Activated CD8-positive, alpha-beta memory T cell treated with anti-CD3 and anti-CD28 coated beads for 4 hours (primary cell): Measurements from ENCODE around the gene COL6A3.
"Not testable (repeated sequence)": the region's sequence is repeated elsewhere in the genome, so short reads cannot be mapped to it uniquely, and the experiment has no call there.

Experiments used
- DNase-seq, 2 donors: peaks; one replicate each; pipeline ENCODE4 v3.0.0-alpha.2; 2020; ENCODE audit warnings: low read depth in 2 of 2

Gene COL6A3

DNA sequence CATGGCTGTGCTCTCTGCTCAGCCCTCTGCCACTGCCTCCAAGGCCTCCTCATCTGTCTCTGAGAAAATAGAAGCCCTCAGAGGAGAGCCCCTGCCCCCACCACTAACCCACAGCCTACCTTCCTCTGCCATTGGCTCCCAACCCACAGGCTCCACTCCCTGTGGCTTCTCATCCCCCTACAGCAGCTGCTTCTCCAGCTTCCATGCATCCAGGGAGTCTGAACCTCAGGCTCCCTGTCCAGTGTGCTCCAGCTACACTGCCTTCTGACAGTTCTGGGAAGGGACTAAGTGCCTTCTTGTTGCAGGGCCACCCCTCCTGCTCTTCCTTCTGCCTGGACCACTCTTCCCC lies 29.3 kb downstream of the COL6A3 start:
- no peak for DNase-seq

GRCh38 chr2:237383991-237384671 lies 29.8 kb downstream of the COL6A3 start:
- no peak for DNase-seq

DNA sequence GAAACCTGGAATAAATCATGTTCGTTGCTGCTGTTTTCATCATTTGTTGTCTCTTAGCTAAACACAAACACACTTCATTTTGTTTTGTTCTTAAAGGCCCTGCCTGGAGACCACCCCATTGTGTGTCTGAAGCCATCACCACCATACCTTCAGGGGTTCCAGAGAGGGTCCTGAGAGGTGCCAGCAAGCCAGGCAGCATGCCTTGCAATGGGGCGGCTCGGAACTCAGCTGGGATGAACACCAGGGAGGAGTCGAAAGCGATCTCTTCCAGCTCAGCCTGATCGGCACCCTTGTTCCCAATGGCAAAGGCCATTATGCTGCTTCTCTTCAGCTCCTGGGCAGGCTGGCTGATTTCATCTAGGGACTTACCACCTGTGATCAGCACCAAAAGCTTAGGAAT lies 33.2 kb downstream of the COL6A3 start:
- no peak for DNase-seq

- DNase-seq = no peak
Observed at GRCh38 chr2:237379636-237380035, 34.3 kb downstream of the COL6A3 start.

DNA sequence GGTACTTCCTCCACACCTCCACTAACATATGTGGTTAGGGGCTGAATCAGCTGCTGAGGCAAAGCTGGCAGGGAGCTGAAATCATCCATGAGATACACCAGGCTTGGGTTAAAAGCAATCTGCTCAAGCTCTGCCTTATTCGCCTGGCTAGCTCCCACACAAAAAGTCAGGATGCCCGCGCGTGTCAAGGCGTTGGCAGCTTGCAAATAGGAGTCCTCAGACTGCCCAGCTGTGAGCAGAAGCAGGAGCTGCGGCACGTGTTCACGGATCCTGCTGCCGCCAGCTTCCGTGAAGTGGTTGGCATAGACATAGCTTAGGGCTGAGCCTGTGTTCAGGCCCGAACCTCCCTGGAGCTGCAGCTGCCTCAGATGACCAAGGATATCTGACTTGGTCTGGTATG lies 35.3 kb downstream of the COL6A3 start:
- DNase-seq = no peak

DNA sequence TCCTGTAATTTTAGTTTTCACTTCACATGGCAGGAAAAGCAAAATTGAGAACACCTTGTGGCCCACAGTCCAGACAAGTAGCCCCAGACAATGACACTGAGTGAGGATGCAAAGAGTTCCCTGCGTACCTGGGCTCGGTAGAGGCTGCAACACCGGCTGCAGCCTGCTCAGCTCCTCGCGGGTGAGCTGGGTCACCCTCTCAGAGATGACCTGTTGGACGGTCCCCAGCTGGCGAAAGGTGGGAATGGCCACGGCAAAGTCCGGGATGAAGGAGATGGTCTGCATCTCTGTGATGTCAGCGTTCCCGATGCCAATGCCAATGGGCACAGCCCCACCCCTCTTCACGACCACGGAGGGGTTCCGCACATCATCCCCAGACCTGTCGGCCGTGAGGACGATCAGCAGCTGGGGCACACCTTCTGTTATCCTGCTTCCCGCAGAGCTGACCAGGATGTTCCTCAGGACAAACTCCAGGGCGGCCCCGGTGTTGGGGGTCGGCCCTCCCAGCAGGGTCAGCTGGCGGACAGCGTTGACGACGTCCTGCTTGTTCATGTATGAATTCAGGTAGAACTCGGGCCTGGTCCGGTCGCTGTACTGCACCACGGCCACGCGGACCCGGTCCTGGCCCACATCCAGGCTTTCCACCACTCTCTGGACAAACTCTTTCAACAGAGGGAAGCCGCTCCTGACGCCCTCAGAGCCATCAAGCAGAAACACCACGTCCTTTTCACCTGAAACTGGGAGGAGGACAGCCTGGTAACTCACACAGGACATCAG lies 39.5 kb downstream of the COL6A3 start:
- no peak for DNase-seq

DNA sequence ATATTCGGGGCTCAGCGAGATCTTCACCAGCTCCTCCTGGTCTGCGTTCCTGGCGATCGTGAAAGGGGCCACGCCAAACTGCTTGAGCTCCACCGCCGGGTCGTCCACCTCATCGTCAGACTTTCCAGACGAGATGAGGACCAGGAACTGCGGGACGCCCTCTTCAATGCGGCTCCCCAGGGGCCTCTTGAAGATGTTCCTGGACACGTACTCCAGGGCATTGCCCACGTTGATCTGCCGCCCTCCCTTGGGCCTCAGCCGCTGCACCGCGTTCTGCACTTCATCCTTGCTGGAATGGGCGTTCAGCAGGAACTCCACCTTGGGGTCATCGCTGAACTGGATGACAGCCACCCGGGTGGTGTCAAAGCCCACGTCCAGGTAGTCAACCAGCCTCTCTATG lies 42.1 kb downstream of the COL6A3 start:
- no peak for DNase-seq

- no peak for DNase-seq
Observed at GRCh38 chr2:237365671-237366070, 48.3 kb downstream of the COL6A3 start.

DNA sequence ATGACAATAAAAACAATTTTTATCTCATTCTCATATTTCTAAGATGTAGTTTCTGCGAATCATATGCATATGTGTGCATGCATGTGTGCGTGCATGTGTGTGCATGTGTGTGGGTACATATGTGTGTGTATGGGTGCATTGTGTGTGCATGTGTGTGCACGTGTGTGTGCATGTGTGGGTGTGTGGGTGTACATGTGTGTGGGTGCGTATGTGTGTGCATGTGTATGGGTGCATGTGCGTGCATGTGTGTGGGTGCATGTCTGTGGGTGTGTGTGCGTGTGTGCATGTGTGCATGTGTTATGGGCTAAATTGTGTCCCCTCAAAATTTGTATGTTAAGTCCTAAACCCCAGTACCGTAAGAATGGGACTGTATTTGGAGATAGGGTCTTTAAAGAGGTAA lies 49.3 kb downstream of the COL6A3 start:
- DNase-seq = no peak

GRCh38 chr2:237361194-237362004 lies 52.6 kb downstream of the COL6A3 start:
- DNase-seq = no peak

GRCh38 chr2:237359894-237360780 lies 53.8 kb downstream of the COL6A3 start:
- no peak for DNase-seq

GRCh38 chr2:237359518-237359840 lies 54.5 kb downstream of the COL6A3 start:
- no peak for DNase-seq

- DNase-seq = no peak
Observed at GRCh38 chr2:237358721-237359517, 55.0 kb downstream of the COL6A3 start.

- no peak for DNase-seq
Observed at GRCh38 chr2:237355701-237356100, 58.3 kb downstream of the COL6A3 start.

DNA sequence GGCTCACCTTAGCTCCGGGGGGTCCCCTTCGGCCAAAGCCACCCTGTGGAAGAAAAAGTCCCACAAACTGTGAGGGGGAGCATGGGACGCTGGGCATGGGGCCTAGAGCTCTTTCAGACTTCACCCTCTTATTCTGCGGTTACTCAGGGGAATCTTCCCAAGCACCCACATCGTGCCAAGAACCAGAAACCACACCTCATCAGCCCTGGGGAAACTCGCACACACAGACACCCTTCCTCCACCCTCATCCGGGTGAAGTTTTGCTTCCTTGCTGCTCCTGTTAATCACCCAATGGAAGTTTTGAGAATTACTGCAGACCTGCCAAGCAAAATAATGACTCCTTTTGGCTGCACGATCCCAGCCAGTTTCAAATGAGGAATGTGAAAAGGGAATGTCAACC lies 59.1 kb downstream of the COL6A3 start:
- no peak for DNase-seq

DNA sequence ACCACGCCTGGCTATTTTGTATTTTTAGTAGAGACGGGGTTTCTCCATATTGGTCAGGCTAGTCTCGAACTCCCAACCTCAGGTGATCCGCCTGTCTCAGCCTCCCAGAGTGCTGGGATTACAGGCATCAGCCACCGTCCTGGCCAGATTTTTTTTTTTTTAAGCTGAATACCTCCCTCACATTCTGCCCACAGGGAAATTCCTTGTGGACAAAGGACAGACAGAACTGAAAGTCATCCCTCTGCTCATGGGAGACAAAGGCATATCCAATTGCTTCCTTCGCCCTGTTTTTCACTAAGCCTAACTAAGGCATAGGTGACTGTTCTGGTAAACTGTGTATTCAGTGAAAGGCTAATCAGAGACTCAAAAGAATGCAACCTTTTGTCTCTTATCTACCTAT lies 59.8 kb downstream of the COL6A3 start:
- not testable (repeated sequence) for DNase-seq

DNA sequence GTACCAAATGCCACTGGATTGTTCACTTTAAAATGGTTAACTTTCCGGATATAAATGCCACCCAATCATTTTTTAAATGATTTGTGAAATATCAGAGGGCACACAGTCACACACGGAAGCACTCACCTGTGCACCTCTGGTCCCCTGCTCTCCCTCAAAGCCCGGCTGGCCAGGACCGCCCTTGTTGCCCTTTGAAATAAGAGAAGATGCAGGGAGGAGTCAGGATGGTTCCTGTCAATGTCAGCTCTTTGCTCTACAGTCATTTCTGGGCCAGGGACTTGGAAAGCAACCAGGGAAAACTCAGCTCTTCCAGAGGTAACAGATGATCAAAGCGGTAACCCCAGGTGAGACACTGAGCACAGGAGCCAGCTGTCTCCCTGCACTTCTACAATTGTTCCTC lies 60.7 kb downstream of the COL6A3 start:
- DNase-seq = no peak

DNA sequence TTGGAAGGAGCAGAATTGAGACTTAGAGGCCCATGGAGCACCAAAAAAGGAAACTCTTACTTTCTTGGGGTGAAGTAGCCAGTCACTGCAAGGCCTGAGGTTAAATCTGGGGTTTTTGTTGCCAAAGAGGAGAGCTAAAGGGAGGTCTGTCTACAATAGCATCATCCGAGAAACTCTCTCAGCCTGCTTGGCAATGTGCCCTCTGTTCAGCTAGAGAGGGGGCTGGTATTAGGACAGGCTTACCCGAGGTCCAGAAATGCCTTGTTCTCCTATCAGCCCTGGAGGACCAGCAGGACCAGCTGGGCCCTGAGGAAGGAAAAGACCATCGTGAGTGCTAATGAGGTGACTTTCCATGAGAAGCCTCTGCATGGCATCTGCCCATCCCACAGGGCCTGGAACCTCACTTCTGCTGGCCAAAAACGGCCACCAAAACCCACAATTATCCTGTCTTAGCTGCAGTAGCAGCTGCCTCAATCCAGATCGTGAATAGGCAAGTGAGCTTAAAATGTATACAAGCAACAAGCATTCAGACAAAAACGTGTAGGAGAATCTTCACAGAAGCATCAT lies 61.6 kb downstream of the COL6A3 start:
- no peak for DNase-seq

DNA sequence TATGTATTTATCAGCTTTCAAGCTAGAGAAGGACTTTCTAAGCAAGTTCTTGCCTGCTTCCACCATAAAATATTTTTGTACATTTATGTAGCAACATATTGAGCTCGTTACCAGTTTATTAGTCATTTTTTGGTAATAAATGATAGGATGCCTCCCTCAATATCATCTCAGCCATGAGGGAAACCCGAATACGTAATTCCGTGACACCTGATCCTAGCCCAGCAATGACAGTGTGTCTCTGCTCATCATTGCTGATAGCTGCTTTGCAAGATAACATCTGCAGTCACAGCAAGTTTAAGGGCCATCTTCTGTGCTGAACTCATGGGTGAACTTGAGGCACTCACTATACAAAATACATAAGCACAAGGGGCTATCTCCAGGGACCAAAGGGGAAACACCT lies 62.2 kb downstream of the COL6A3 start:
- no peak for DNase-seq

- no peak for DNase-seq
Observed at GRCh38 chr2:237351046-237351445, 62.9 kb downstream of the COL6A3 start.

DNA sequence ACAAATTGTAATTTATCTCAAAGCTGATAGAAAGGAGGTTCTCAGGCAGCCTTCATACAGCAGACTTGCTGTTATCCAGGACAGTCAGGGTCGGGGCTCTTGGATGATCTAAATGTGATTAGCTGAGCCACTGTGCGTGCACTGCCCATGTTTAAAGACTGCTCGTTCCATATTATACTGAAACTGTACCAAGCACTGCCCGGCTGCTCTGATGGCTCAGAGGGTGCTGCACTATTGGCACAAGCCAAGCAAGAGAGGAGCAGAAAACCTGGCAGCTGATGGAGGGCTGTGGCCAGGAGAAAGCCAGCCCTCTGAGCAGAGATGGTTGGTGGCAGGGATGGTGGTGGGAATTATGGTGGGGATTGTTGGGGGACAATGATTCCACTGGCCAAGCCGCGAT lies 63.4 kb downstream of the COL6A3 start:
- DNase-seq = no peak
